ENCODE data around the gene ERMP1.
"Not testable (repeated sequence)": the region's sequence is repeated elsewhere in the genome, so short reads cannot be mapped to it uniquely, and the experiment has no call there.

The ERMP1 gene

DNA sequence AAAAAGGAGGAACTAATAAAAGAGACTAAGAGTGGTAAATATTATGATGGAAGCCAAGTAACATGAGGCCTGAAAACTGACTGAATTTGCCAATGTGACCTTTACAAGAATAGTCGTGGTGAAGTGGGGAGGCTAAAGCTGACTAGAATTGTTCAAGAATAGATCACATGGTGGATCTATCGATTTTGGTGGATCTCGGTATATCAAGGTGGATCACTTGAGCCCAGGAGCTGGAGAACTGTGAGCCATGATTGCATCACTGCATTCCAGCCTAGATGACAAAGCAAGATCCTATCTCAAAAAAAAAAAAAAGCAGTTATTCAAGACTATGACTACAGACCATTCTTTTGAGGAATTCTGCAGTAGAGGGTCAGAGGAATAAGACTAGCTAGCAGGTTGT is 15.1 kb downstream of the ERMP1 start:
- no peak for DNase-seq

DNA sequence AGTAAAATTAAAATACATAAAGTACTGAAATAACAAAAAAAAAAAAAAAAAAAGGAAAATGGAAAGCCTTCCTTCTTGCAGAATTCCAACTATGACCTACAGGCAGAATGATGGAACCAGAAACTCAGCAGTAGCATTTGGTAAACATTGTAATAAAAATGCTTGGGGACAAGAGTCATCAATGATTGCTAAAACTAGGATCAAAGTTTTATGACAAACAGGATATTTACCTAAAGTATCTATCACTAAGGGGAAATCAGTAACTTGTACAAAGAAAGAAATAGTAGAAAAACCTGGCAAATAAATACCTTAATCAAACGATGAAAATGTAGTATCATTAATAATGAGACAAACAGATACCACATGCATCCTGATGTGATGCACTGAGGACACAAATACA is 17.5 kb downstream of the ERMP1 start:
- DNase-seq = no peak

DNA sequence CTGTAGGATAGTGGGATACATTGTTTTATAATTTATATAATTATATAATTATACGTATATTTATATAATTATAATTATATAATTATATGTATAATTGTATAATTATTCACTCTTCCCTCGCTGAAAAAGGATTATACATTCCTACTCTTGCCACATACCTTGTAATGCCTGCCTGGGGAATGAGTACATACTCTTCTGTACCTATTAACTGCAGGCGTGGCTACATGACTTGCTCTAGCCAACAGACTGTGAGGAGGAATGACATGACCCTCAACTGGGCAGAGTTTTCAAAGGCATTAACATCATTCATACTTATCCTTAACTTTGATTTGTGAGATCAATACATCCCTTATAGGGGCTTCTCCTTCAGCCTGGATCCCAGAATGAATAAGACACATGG is 19.1 kb downstream of the ERMP1 start:
- DNase-seq = no peak

DNA sequence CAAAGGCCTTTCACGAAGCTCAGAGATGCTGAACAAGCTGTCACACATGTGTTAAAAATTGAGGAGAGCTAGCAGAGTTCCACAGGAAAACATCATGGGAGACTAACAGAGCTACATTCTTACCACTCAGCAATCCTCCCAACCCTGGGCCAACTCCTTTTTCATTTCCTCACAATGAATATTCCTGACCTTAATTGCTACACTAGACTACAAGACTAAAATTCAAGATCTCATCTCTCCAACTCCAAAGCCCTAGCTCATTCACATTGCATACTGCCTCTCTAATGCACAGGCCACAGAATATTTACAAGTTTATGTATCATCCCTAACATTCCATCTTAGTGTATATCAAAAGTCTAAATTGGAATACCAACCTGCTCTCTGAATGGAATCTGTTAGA is 21.2 kb downstream of the ERMP1 start:
- DNase-seq = no peak

DNA sequence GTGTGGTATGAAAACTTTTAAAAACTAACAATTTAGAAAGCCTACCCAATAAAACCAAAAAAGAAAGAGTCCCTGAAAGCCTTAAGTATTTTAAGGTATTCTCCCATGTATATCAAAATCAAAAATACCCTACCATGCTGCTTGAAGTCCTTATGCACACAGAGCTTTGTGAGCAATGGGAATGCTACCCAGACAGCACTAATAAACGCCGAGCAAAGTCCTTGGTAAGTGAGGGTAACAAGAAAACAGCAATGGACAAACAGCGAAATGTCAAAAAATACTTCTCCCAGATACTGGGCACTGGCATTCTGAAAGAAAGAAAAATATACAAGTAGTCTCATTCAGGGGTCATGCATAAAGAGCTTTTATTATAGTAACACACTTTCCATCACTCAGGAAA is 27.4 kb downstream of the ERMP1 start:
- no peak for DNase-seq

DNA sequence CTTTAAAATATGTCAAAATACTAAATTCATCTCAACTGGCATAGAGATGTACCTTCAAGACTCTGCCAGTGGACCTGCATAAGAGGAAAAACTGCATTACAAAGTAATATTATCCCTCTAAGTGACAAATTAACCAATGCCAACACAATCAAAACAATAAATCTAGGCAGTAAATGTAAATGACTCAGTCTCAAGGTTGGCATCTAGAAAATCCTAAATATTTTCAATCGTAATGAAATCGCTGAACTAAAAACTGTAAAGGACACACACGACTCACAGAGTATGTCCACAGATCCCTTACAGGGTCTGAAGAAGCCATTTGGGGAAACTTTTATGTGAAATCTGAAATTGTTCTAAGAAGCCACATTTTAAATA is 31.2 kb downstream of the ERMP1 start:
- DNase-seq = no peak

DNA sequence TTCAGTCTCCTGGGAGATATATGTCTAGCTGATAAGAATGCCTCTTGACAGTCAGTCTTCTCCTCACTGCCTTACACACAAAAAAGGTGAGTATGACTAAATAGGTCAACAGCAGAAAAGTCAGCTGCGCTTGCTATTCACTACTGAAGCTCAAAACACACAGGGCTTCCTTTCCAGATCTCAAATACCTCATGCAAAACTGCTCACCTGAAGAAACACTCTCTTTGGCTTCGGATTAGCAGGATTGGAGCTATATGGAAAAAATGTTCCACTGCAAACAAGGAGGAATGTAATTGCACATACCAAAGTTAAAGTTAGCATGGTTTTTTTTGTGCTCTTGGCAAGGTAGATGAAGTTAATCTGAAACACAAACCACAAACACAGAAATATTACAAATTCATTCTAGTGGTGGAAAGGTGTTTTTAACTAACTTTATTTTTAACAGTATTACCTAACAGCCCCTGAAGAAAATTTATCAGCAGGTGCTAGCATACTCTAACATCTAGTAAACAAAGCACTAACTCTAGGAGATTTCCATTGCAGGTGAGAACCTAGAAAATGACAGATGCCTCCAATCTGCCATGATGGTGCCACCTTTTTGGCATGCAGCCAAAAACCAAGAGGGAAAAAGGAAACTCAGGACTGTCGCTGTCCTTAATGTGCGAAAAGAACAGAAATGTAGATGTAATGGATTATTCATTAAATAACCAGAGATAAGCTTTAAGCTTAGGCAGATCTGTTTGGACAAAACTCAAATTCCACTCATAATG is 31.8 kb downstream of the ERMP1 start:
- no peak for DNase-seq

DNA sequence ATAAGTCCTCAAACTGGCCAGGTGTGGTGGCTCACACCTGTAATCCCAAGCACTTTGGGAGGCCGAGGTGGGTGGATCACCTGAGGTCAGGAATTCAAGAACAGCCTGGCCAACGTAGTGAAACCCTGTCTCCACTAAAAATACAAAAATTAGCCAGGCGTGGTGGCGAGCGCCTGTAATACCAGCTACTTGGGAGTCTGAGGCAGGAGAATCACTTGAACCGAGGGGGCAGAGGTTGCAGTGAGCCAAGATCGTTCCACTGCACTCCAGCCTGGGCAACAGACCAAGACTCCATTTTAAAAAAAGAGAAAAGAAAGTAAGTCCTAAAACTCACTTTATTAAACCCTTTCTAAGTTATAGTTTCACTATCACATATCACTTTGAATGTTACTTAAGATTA is 32.5 kb downstream of the ERMP1 start:
- DNase-seq = not testable (repeated sequence)

DNA sequence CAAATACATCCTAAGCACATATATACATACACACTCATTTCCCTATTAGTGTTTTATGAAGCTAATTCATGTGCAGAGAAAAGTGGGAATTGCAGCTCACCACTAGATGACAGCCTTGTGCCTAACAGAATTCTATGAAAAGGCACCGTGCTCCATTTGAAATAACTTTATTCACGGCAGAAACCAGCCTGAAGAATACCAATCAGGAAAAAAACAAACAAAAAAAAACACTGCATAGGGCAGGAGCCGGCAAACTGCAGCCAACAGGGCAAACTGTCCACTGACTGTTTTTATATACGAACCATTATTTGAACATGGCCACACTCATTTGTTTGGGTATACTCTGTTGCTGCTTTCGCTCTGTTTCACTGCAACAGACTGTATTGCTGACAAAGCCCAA is 33.6 kb downstream of the ERMP1 start:
- DNase-seq = peak; percentile 34

DNA sequence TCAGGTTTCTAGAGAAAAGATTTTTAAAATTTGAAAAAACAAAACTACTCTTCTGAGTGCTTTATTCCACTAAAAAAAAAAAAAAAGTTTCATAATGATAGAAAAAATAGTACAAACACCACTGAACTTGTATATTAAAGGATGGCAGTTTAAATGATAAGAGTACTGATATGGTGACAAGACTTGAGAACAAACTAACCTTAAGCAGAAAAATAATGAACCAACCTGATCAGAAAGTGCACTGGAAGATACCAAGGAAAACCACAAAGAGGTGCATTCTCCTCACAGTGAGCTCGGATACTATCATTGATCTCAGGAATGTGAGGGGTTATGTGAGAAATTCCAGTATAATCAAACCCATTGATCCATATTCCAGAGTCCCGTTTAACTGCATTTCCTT is 34.3 kb downstream of the ERMP1 start:
- no peak for DNase-seq

DNA sequence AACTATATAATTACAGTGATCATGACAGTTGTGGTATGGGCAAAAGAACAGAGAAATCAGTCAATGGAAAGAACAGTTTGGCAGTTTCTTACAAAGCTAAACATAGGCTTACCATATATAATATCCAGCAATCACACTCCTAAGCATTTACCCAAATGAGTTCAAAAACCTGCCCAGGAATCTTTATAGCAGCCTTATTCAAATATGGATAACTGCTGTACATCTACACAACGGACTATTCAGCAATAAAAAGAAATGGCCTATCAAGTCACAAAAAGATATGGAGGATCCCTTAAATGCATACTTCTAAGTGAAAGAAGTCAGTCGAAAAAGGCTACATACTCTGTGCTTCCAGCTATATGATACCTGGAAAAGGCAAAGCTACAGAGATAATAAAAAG is 36.6 kb downstream of the ERMP1 start:
- no peak for DNase-seq

DNA sequence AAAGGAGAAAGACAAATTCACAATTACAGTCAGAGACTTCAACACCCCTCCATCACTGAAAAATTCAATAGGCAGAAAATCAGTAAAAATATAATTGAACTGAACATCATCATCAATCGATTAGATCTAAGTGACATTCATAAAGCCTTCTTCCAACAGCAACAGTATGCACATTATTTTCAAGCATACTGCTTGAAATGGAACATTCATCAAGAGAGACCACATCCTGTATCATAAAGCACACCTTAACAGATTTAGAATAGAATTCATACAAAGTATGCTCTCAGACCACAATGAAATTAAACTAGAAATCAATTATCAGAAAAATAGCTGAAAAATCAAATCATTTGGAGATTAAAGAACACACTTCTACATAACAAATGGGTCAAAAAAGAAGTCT is 39.1 kb downstream of the ERMP1 start:
- no peak for DNase-seq

DNA sequence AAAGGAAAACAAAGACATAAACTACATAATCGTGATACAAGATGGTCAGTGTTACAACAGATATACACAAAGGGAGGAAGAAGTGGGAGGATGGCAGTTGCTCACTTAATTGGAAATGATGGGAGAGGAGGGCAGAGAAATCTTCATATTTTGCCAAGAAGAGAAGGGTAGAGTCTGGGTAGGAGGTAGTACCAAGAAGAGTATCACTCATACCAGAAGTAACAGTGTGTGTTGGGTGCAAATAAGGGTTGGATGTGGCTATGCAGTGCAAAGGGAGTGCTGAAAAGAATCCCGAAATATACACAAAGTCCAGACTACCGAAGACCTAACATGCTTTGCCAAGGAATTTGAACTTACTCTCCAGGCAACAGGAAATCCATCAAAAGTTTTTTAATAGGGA is 41.0 kb downstream of the ERMP1 start:
- DNase-seq = no peak

DNA sequence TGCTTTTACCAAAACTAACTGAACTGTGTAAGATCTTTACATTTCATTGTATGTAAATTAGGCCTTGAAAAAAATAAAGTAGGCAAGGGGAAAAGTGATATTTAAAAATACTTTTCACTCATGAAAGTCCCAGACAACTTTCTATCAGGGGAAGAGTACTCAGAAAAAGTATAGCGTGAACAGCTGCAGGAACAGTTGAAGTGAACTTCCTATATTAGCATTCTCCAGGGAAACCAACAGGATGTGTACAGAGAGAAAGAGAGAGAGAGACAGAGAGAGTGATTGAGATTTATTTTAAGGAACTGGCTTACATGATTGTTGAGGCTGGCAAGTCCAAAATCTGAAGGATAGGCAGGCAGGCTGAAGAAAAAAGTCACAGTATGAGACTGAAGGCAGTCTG is 42.0 kb downstream of the ERMP1 start:
- no peak for DNase-seq

DNA sequence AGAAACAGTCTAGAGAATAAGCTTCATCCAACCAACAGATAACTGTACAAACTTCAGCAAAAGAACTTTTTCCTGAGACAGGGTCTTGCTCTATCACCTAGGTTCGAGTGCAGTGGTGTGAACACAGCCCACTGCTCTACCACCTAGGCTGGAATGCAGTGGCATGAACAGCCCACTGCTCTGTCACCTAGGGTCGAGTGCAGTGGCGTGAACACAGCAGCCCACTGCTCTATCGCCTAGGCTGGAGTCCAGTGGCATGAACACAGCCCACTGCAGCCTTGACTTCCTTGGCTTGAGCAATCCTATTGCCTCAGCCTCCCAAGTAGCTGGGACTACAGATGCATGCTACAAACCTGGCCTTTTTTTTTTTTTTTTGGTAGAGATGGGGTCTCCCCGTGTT is 43.4 kb downstream of the ERMP1 start:
- no peak for DNase-seq

DNA sequence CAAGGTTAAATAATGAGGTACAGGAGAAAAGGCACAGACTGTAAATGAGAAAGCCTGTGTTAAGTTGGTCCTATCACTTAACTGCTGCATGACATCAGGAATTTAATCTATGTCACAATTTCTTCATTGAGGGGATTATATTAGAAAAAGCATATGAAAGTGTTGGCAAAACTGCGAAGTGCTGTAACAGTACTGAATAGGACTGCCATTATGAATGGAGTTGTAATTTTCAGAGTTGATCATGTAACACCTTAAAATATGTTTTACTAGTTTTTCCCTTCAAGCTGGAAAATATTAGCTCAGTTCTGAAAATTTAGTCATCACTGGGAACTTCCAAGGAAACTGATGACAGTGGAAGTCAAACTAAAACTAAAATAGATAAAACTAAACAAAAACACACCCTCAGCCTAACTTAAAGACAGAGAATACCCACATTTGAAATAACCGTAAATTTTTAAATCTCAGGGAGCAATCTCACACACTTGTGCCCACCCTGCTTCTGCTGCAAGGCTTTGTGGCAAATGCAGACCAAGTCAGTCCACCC is 45.1 kb downstream of the ERMP1 start:
- no peak for DNase-seq

DNA sequence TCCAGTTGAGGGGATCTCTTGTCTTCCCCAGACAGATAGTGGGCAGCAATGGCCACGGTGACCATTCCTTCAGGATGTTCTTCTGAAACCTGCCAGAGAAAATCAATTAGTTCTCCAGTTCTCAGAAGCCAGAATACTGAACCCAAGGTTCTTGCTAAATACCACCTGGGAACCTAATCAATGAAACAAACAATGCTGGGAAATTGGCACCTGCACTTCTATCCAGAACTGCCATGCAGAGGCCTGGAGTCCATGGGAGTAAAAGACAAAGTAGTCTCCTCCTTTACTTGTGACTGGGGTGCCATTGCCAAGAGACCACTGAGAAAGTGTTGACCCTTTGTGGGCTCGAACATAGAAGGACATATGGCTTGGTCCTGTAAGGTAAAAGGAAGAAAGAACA is 45.7 kb downstream of the ERMP1 start:
- no peak for DNase-seq

DNA sequence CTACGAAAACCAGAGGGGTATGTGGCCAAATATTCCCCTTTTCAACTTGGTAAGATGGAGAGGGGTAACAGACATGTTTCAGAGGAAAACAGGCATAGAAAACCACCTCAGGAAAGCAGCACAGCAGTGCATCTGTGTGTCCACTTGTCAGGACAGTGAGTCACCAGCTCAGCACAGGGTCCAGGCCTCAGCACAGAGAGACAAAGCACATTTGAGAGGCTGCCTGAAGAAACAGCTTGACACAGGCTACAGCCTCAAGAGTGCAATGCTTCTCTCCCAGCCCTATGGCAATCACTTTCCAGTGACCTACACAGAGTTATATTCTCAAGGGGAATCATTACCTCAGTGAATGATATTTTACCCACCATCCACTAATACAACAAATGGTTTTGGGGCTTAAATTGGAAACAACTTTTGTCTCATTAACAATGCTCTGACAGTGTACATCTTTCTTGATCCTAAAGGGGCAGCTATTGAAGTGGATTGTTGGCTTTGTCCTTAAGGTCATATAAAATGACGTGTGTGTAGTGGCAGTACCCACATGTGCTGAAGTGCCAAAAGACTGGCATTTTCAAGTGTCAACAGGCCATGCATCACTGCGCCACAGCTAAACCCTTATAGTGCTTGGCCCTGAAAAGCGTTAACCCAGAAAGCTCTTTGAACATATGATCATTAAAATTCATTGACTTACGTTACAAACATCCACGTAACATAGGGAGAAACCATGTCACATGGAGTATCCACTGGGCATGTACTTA is 46.4 kb downstream of the ERMP1 start:
- no peak for DNase-seq

DNA sequence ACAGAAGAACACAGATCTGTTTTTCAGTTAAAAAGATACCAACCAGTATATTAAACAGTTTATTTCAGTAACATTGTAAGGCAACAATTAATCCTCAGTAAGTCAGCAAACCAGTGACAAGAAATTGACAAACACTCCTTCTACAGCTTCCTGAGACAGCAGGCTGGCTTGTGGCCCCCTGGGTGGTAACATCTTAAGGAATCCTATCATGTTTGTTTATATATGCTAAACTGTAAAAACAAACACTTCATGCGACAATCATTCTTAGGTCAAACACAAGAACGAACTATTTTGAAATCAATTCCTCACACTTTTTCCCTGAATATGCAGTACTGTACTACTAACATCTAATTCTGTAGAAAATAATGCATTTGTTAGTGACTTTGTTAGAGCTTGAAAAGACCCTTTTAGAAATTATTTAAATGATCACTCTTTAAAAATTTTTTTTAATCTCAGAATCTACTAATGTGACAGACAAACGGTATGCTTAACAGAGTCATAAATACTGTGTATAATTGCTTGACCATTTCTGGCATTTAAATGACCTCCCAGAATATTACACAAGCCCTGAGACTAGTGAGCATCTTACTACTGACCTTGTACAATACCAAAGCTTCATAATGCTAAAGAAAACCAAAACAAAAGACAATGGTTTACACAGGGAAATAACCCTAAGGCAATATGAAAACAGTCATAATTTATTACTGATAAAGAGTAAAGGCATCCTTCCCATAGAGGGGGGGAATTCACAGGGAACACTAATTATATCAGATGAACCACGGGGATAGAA is 48.2 kb downstream of the ERMP1 start:
- DNase-seq = no peak

DNA sequence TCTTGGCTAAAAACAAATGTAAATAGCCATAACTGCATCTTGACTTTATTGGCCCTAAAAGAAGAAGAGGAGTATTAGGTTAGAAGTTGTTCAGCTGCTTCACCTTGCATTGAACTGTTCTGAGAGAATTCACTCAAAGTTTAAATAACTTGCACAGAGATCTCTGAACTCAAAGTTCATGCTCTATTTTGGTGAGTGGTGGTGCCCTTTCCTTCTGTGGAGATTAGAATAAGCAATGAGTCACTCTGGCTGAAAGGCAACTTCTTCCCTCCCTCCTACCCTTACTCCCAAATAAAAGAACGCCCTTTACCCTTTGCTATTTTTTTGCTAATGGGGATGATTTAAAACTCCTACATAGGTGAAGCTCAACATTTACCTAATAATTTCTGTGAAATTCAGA is 48.9 kb downstream of the ERMP1 start:
- no peak for DNase-seq

DNA sequence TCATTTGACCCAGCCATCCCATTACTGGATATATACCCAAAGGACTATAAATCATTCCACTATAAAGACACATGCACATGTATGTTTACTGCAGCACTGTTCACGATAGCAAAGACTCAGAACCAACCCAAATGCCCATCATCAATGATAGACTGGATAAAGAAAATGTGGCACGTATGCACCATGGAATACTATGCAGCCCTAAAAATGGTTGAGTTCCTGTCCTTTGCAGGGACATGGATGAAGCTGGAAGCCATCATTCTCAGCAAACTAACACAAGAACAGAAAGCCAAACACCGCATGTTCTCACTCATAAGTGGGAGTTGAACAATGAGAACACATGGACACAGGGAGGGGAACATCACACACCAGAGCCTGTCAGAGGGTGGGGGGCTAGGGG is 49.5 kb downstream of the ERMP1 start:
- DNase-seq = not testable (repeated sequence)

DNA sequence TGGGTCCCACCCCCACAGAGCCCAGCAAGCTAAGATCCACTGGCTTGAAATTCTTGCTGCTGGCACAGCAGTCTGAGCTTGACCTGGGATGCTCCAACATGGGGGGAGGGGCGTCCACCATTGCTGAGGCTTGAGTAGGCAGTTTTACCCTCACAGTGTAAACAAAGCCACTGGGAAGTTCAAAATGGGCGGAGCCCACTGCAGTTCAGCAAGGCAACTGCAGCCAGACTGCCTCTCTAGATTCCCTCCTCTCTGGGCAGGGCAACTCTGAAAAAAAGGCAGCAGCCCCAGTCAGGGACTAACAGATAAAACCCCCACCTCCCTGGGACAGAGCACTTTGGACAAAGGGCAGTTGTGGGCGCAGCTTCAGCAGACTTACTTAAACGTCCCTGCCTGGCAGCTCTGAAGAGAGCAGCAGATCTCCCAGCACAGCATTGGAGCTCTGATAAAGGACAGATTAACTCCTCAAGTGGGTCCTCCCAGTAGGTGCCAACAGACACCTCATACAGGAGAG is 53.2 kb downstream of the ERMP1 start:
- not testable (repeated sequence) for DNase-seq

DNA sequence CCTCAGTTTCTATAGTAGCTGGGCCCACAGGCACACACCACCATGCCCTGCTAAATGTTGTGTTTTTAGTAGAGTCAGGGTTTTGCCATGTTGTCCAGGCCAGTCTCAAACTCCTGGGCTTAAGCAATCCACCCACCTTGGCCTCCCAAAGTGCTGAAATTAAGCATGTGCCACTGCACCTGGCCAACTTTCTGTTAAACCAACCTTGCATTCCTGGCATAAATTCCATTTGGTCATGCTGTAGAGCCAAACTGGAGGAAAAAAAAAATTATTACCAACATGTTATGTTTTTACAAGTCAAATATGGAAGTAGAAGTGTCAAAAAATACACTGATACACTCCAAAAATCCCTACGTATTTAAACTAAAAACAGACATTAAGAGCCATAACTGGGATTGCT is 54.1 kb downstream of the ERMP1 start:
- DNase-seq = no peak
